GM18867 (cell line): ENCODE results near the gene CSMD2.

ENCODE experiments used
- ATAC-seq: cut with Tn5 transposase; IDR thresholded peaks from one replicate; pipeline ENCODE4 v1.9.1; 2021; ENCODE audit warnings: mild to moderate bottlenecking, moderate library complexity; ENCODE audit not compliant: unreplicated experiment

CSMD2 gene

GRCh38 chr1:33824321-33824720 lies 340.7 kb downstream of the CSMD2 start:
- ATAC-seq = no peak

GRCh38 chr1:33823830-33824229 lies 341.2 kb downstream of the CSMD2 start:
- ATAC-seq = no peak

GRCh38 chr1:33823401-33823800 lies 341.6 kb downstream of the CSMD2 start:
- ATAC-seq = no peak

- no peak for ATAC-seq
Measured at GRCh38 chr1:33822396-33822795, 342.6 kb downstream of the CSMD2 start.

- no peak for ATAC-seq
Measured at GRCh38 chr1:33821291-33821690, 343.7 kb downstream of the CSMD2 start.

- ATAC-seq = no peak
Measured at GRCh38 chr1:33820804-33821203, 344.2 kb downstream of the CSMD2 start.

GRCh38 chr1:33819913-33820311 lies 345.1 kb downstream of the CSMD2 start:
- ATAC-seq = no peak

GRCh38 chr1:33819290-33819912 lies 345.6 kb downstream of the CSMD2 start:
- ATAC-seq = no peak

- ATAC-seq = no peak
Measured at GRCh38 chr1:33818071-33818470, 347.0 kb downstream of the CSMD2 start.

GRCh38 chr1:33815061-33815460 lies 350.0 kb downstream of the CSMD2 start:
- no peak for ATAC-seq

- no peak for ATAC-seq
Measured at GRCh38 chr1:33814166-33814565, 350.9 kb downstream of the CSMD2 start.

- no peak for ATAC-seq
Measured at GRCh38 chr1:33810571-33810970, 354.5 kb downstream of the CSMD2 start.

- no peak for ATAC-seq
Measured at GRCh38 chr1:33805988-33806387, 359.0 kb downstream of the CSMD2 start.

- ATAC-seq = no peak
Measured at GRCh38 chr1:33802268-33802667, 362.8 kb downstream of the CSMD2 start.

GRCh38 chr1:33797849-33798248 lies 367.2 kb downstream of the CSMD2 start:
- no peak for ATAC-seq

GRCh38 chr1:33792651-33793050 lies 372.4 kb downstream of the CSMD2 start:
- ATAC-seq = no peak

GRCh38 chr1:33792216-33792615 lies 372.8 kb downstream of the CSMD2 start:
- no peak for ATAC-seq

- no peak for ATAC-seq
Measured at GRCh38 chr1:33791251-33791650, 373.8 kb downstream of the CSMD2 start.

- no peak for ATAC-seq
Measured at GRCh38 chr1:33790577-33790976, 374.5 kb downstream of the CSMD2 start.

GRCh38 chr1:33784876-33785275 lies 380.2 kb downstream of the CSMD2 start:
- ATAC-seq = no peak

GRCh38 chr1:33782776-33783175 lies 382.3 kb downstream of the CSMD2 start:
- no peak for ATAC-seq

- no peak for ATAC-seq
Measured at GRCh38 chr1:33781652-33782051, 383.4 kb downstream of the CSMD2 start.

GRCh38 chr1:33777337-33777736 lies 387.7 kb downstream of the CSMD2 start:
- ATAC-seq = no peak
